Esophagus mucosa (tissue), 1 donor: ENCODE data around the gene PLXNA4. TPM values are rescaled to one million over a fixed set of nuclear protein-coding genes. Genes with fewer than 3 reads are reported as not detected.
"Not testable (repeated sequence)": the region's sequence is repeated elsewhere in the genome, so short reads cannot be mapped to it uniquely, and the experiment has no call there.

Source experiments
- ATAC-seq: fragments of 200-7000 bp; cut with Tn5 transposase; one replicate; pipeline ENCODE4 v1.9.1; 2020
- total RNA-seq: library from RNA; stranded (reverse); gene quantifications from one replicate; pipeline ENCODE4 v1.2.4, GENCODE V29; 2023
- donor health status: DM: yes; HTN: yes; CAD: no.

Gene PLXNA4
- total RNA-seq, 1 donor from 2014 or later: 1.1 TPM

- no peak for ATAC-seq
These were observed 161.4 kb downstream of the PLXNA4 start for GRCh38 chr7:132414857-132415256.

DNA sequence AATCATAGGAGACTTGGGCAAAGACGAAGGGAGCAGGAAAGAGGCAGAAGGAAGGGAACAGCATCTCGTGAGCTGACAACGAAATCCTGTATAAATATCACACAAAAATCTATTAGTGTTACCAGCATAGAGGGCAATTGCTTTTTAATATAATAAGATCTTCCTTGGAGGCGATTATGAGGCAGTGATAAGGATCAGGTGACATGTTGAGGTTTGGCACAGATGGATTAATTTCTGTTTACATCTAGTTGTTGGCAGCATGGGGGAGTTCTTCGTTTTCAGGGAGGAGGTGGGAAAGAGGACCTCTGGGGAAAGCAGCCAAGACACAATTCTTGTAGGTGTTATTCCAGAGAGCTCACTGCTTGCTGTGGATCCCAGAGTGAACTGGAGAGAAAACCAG is 163.8 kb downstream of the PLXNA4 start:
- ATAC-seq: no peak

GRCh38 chr7:132410861-132411541 is 165.3 kb downstream of the PLXNA4 start:
- no peak for ATAC-seq

DNA sequence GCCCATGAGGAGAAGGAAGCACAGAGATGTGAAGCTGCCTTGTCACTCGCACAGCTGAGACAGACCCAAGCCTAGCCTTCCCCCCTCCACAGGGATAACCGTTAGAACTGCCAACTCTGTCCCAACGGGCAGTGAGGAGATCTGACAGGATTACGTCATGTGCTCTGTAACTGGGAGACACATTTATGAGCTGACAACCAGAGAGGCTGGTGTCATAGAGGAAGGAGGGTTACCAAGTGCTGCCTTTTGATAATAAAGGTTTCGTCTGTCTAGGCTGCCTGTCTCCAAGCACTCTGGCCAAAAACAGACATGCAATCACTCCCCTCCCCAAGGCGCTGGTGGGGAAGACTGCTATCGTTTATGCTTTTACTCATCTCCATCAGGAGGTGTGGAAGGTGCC is 165.9 kb downstream of the PLXNA4 start:
- no peak for ATAC-seq

DNA sequence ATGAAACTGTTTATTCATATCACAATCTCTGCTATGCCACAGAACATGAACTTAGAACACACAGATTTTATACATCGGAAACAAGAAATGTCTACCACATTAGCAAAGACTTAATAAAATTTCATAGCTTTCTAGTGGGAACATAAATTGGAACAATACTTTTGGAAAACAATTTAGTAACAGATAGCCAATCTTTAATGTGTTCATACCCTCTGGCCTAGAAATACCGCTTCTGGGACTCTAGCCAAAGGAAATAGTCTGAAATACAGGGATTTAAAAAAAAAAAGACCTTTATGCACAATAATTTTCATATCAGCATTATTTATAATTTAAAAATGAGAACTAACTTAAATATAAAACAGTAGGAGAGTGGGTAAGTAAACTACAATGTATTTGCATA is 168.5 kb downstream of the PLXNA4 start:
- ATAC-seq: no peak

DNA sequence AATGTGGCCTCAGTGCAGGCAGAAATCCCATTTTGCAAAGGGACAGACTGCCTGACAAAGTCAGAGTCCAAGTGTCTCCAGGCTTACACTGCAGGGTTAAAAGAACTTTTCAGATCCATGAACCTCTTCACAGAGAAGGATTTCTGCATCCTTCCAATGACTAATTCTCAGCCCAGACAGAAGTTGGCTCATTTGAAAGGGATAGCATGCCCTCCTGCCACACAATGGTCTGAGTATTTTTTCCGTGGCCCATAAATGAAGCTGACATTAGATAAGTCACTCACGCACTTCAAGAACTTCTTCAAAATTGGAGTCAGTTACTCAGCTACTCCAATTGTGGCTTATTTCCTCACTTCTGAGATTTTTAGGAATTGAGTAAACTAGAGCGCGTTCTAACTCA is 170.2 kb downstream of the PLXNA4 start:
- ATAC-seq: no peak

- ATAC-seq: no peak
These were observed 172.0 kb downstream of the PLXNA4 start for GRCh38 chr7:132404261-132404660.

- no peak for ATAC-seq
These were observed 172.7 kb downstream of the PLXNA4 start for GRCh38 chr7:132403465-132404110.

GRCh38 chr7:132402751-132403245 is 173.5 kb downstream of the PLXNA4 start:
- no peak for ATAC-seq

- no peak for ATAC-seq
These were observed 174.2 kb downstream of the PLXNA4 start for GRCh38 chr7:132402096-132402495.

- ATAC-seq: no peak
These were observed 175.6 kb downstream of the PLXNA4 start for GRCh38 chr7:132400561-132401142.

DNA sequence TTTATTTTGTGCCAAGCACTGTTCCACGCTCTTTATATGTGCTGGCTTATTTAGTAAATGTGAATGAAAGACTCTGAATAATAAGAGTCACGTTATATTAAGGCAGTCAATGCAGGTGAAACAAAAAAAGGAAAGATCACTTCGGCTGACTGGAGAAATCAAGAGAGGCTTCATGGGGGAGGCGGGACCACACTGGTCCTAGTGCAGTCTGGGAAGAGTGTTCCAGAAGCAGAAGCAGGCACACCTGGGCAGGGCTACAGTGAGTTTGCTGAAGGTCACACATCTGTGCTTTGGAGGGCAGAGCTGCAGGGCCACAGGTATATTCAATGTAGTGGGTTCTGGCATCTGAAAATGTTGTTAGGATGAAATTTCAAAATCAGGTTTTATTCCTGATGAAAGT is 176.9 kb downstream of the PLXNA4 start:
- ATAC-seq: no peak

GRCh38 chr7:132398253-132398925 is 177.9 kb downstream of the PLXNA4 start:
- ATAC-seq: no peak

- no peak for ATAC-seq
These were observed 179.2 kb downstream of the PLXNA4 start for GRCh38 chr7:132397070-132397469.

DNA sequence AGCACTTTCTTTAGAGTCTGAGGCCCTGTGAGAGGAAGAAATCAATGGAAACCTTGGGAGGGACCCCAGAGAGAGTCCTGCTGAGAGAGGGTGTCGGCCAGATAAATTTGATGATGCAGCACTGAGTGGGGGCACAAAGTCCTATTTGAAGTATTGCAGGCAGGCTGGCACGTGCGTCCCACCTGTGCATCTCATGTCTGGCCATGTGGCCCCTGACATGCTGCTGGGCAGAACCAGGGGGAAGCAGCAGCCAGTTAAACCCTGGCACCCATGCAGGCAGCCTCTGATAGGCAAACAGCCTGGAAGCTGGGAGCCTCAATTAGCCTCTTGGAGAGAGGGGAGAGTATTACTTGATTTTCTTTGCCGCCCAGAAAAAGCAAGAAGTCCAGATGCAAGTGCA is 180.9 kb downstream of the PLXNA4 start:
- ATAC-seq: no peak

GRCh38 chr7:132394283-132395198 is 181.7 kb downstream of the PLXNA4 start:
- no peak for ATAC-seq

- no peak for ATAC-seq
These were observed 182.4 kb downstream of the PLXNA4 start for GRCh38 chr7:132393789-132394261.

GRCh38 chr7:132392713-132393112 is 183.6 kb downstream of the PLXNA4 start:
- no peak for ATAC-seq

- ATAC-seq: no peak
These were observed 185.6 kb downstream of the PLXNA4 start for GRCh38 chr7:132390705-132391104.

GRCh38 chr7:132390049-132390448 is 186.2 kb downstream of the PLXNA4 start:
- not testable (repeated sequence) for ATAC-seq

DNA sequence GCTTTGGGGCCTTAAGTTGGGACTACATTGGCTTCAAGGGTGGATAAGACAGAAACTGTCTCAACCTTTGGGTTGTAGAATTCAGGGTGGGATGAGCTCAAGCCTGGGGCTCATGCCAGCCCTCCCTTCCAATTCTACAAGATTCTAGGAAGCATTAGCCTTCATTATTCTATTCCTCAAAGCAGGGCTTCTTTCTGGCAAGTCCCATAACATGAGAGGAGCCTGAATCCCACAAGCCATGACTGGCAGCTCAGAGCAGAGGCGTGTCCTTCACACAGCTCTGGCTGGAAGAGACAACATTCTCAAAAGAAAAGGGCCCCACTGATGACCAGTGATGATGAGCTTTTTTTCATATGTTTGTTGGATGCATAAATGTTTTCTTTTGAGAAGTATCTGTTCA is 187.6 kb downstream of the PLXNA4 start:
- no peak for ATAC-seq

DNA sequence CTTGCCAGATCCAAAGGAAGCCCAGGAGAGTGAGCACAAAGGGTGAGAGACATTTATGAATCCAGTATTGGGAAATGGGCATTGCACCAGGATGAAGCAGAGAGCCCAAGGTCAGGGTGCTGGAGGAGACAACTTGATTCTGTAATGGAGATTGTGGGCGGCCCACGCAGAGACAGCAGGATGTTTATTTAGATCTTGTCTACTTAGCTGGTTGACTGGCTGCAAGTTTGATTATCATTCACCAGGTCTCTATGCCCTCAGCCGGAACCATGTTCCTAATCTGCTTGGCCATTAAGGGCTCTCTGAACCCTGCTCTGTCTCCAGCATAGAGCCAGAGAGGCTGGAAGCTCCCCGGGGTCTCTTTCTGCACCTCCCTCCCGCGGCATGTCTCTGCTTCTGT is 188.7 kb downstream of the PLXNA4 start:
- no peak for ATAC-seq
